Neural cell (in vitro differentiated cells): ENCODE data around the gene WDR11.

ENCODE experiments used
- EZH2 ChIP-seq: fragments of 200-600, 300-800 bp; shearing (Covaris generic), sonication (generic); IDR thresholded peaks from 2 replicates; pipeline ENCODE4 v1.6.1; 2014; ENCODE audit warnings: antibody characterized with exemption, low read length, borderline replicate concordance, mild to moderate bottlenecking; ENCODE audit not compliant: insufficient read depth, poor library complexity, severe bottlenecking
- POLR2AphosphoS5 ChIP-seq: IDR thresholded peaks from 2 replicates; pipeline ENCODE4 v1.6.1; 2012

- TF ChIP-seq EZH2, result no peak
- no peak for TF ChIP-seq POLR2AphosphoS5
These were observed 102.7 kb downstream of the WDR11 start for GRCh38 chr10:120953897-120954296.
